HPDE6-E6E7 (cell line): ENCODE results near the gene MGST2.

Source experiments
- DNase-seq: peaks from one replicate; pipeline ENCODE4 v3.0.0; 2011; ENCODE audit warnings: missing footprints; ENCODE audit errors: extremely low spot score

The MGST2 gene

GRCh38 chr4:139643042-139643895, 22.4 kb upstream of the MGST2 start:
- DNase-seq, result no peak

- peak; percentile 75 for DNase-seq
Measured at GRCh38 chr4:139645458-139645857, 20.2 kb upstream of the MGST2 start.

GRCh38 chr4:139647184-139647583, 18.4 kb upstream of the MGST2 start:
- no peak for DNase-seq

DNA sequence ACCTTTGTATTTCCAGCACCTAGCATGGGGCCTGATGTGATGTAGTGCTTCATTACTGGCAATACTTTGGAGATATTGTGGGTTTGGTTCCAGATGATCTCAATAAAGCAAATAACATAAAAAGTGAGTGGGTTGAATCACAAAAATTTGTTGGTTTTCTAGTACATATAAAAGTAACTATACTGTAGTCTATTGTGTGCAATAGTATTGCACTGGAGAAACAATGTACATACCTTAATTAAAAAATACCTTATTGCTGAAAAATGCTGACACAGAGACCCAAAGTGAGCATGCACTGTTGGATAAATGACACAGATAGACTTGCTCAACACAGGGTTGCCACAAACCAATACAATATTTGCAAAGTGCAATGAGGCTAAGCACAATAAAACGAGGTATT, 17.7 kb upstream of the MGST2 start:
- no peak for DNase-seq

DNA sequence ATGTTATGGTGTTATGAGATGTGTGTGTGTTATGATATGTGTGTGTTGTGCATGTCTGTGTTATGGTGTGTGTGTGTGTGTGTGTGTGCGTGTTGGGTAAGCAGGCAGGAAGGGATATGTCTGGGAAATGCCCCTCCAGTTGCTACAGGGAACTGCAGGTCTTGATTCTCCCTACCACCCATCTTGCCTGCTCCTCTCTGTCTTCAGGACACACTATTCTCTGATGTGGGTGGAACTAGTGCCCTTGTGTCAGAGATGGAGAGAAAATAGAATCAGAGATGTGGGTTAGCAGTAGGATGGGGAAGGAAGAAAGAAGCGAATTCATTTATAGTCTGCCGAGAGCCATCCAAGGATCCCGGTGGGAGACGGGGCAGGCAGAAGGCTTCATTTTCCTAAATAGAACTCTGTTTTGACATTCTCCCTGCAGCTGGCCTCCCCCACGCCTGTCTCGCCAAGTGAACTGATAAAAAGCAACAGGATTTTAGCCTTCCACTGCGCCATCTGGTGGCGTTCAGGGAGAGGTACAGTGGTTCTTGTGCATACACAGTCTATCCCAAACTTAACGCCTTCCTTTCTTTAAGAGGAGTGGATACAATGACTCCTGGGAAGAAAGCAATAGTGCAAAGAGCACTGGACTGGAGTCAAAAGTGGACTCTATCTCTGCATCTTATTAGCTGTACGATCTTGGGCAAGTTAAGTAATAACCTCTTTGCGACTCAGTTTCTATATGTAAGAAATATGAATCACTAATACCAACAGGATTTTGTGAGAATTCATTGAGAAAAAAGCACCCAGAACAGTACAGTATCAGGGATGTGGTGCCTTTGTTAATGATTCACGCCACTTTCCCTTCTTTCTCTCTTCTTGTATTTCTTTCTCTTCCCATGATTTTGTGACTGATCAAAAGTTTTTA, 14.1 kb upstream of the MGST2 start:
- DNase-seq, result no peak

DNA sequence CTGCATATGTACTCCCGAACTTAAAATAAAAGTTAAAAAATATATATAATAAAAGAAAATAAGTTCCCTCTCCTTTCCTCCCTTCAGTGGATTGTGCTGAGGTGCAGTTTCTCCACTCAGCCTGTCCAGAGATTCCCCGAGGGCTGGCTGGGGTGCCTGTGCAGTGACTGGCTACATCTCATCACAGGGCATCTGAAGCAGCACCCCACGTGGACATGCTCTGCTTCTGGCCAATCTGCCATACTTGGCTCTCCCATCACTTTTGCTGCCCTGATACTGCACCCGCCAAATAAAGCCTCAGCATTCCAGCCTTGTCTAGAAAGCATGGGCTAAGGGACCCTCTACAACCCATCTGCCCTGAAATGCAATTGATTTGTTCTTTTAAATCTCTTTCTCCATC, 11.1 kb upstream of the MGST2 start:
- no peak for DNase-seq

DNA sequence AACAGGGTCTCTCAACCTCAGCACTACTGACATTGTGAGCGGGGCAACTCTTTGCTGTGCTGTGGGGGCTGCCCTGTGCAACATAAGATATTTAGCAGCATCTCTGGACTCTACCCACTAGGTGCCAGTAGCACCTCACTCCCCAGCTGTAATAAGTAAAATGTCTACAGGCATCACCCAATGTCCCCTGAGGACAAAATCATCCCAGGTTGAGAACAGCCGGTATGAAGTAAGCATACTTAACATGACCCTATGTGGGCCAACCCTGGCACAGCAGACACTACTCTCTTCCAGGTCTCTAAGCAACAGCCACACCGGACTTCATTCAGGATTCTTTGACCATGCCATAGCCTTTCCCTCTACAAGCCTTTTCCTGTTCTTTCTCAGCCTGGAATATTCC, 10.5 kb upstream of the MGST2 start:
- DNase-seq, result no peak

GRCh38 chr4:139656614-139657486, 8.8 kb upstream of the MGST2 start:
- peak; percentile 69 for DNase-seq

DNA sequence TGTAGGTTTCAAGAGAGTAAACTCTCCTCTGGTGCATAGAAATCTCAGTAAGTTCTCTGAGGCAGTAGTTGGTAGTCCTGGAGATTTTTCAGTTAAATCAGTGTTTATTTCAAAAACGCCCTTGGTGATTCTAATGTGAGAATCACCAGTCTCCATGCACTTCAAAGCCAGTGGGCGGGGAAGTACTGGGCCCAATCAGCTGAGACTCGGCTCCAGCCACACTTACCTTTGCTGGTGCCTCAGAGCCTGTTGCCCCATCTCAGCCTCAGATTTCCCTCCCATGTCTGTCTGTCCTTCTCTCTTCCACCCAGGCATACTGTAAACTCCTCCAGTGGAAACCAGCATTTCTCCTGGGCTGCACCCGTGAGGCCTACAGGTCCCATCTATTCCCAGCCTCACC, 7.4 kb upstream of the MGST2 start:
- DNase-seq, result no peak

GRCh38 chr4:139658586-139659382, 6.8 kb upstream of the MGST2 start:
- no peak for DNase-seq

- no peak for DNase-seq
Measured at GRCh38 chr4:139659735-139660424, 5.7 kb upstream of the MGST2 start.

DNA sequence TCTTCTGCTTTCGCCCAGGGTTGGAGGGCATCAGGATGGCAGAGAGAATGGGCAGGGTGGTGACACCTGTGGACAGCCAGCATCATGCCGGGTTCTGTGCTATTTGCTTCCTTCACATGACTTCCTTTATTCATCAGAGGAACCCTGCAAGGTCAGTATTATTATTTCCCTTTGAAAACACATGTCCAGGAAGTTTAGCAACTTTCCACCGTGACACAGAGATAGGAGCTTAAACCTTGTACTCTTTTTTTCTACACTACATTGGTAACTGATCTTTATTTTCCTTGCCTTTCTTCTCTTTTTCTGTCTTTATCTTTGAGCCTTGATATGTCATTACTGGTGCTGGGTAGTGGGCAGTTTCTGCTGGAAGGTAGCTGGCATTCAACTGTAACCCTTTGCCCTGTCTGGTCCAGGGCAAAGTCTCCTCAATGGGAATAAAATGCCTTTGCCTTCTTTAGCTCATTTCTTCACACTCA, 5.0 kb upstream of the MGST2 start:
- DNase-seq, result no peak

DNA sequence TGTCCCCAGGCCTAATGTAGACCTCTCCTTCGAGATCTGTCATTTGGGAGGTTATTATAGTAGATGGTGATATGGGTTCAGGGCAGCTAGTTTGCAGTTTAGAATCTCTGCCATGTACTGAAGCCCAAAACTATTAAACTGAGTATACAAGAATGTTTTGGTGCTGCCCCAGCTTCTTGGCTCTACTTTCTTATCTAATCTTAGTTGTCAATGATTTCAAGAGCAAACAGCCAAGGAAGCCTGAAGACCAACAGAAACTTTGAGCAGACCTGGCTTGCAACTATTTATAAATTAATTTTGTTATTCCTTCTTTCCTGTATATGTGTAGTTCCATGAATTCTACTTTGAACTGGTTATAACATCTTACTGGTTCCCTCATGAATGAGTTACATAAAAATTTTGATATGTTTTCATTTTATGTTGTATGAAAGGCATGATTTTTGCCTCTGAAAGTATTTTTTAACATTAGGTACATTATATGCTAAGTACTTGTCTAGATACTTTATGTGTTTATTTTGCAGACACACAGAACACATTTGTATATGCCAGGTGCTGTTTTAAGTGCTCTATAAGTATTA, 2.0 kb upstream of the MGST2 start:
- DNase-seq, result no peak

DNA sequence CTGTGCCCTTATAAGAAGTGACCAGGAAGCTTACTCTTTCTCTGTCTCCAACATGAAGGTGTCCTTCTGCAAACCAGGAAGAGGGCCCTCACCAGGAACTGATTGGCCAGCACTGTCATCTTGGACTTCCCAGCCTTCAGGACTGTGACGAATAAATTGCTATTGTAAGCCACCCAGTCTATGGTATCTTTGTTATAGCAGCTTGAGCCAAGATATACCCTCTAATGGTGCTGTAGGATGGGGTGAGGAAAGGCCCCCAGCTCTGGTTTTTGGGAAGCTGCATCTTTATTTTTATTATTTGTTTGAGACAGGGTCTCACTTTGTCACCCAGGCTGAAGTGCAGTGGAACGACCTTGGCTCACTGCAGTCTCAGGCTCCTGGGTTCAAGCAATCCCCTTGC, 1.2 kb upstream of the MGST2 start:
- no peak for DNase-seq

- no peak for DNase-seq
Measured at GRCh38 chr4:139665079-139665689, 435 bp upstream of the MGST2 start.

GRCh38 chr4:139666735-139667281, 1.2 kb downstream of the MGST2 start:
- DNase-seq, result no peak

- DNase-seq, result no peak
Measured at GRCh38 chr4:139668036-139668435, 2.4 kb downstream of the MGST2 start.

DNA sequence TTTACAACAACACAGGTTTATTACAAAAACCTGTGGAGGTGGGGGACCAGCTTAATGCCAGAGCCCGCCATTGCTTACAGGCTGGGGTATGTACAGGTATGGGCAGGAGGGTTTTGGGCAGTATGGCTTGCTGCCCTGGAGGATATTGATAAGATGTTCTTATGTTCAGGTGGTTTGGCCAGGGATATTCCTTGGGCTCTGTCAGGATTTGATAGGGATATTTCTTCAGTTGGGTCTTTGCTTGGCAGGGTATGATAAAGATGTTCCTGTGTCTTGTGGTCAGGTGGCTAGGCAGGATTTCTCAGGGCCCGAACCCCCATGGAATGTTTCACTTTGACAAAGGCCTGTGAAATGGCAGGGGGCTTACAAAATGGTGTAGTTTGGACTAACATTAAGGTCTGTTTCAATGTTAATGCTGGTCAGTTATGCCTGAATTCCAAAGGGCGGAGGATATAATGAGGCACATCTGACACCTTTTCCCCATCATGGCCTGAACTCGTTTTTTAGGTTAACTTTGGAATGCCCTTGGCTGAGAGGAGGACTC, 3.1 kb downstream of the MGST2 start:
- DNase-seq, result no peak

DNA sequence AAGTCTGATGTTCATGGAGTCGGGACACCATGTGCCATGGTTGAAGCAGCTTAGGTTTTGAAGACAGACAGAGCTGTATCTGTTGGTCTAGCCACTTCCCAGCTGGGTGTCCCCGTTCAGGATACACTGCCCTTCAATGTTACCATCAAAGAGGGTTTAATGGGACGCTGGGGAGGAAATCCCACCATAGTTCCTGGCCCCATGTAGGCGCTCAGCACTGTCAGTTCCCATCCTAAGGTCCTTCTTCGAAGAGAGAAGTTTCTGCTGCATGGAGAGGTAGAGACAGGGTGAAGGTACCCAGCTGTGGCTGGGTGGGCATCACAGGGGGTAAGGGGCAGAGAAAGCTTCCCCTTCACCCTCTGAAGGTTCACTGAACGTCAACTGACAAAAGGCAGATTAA, 3.7 kb downstream of the MGST2 start:
- DNase-seq, result no peak
